ENCODE data around the gene ZBTB7C.

The ZBTB7C gene

GRCh38 chr18:48310999-48311398 lies 98.2 kb downstream of the ZBTB7C start:
- no peak for TF ChIP-seq CTCF (IDR thresholded peaks at IDR 0.05; ENCODE audit: control insufficient read depth, insufficient read depth, low read depth, low read length, missing control alignments)
- no peak for DNase-seq (ENCODE audit: low read depth)
- no peak overlapping the region for H3K4me3 ChIP-seq (ENCODE audit: control insufficient read depth, low read depth, low read length)

GRCh38 chr18:48310353-48310752 lies 98.8 kb downstream of the ZBTB7C start:
- H3K4me3 ChIP-seq (ENCODE audit: control insufficient read depth, low read depth, low read length) = no peak overlapping the region
- no peak for TF ChIP-seq CTCF (IDR thresholded peaks at IDR 0.05; ENCODE audit: control insufficient read depth, insufficient read depth, low read depth, low read length, missing control alignments)
- no peak for DNase-seq (ENCODE audit: low read depth)

GRCh38 chr18:48308755-48309575 lies 100.2 kb downstream of the ZBTB7C start:
- TF ChIP-seq CTCF (IDR thresholded peaks at IDR 0.05; ENCODE audit: control insufficient read depth, insufficient read depth, low read depth, low read length, missing control alignments) = no peak
- DNase-seq (ENCODE audit: low read depth) = no peak
- no peak overlapping the region for H3K4me3 ChIP-seq (ENCODE audit: control insufficient read depth, low read depth, low read length)

- no peak for DNase-seq (ENCODE audit: low read depth)
- no peak overlapping the region for H3K4me3 ChIP-seq (ENCODE audit: control insufficient read depth, low read depth, low read length)
- no peak for TF ChIP-seq CTCF (IDR thresholded peaks at IDR 0.05; ENCODE audit: control insufficient read depth, insufficient read depth, low read depth, low read length, missing control alignments)
Measured at GRCh38 chr18:48308027-48308635, 101.1 kb downstream of the ZBTB7C start.

- no peak for DNase-seq (ENCODE audit: low read depth)
- no peak for TF ChIP-seq CTCF (IDR thresholded peaks at IDR 0.05; ENCODE audit: control insufficient read depth, insufficient read depth, low read depth, low read length, missing control alignments)
Measured at GRCh38 chr18:48306838-48307237, 102.3 kb downstream of the ZBTB7C start.

GRCh38 chr18:48304906-48305693 lies 104.1 kb downstream of the ZBTB7C start:
- TF ChIP-seq CTCF (IDR thresholded peaks at IDR 0.05; ENCODE audit: control insufficient read depth, insufficient read depth, low read depth, low read length, missing control alignments) = no peak
- no peak overlapping the region for H3K4me3 ChIP-seq (ENCODE audit: control insufficient read depth, low read depth, low read length)
- no peak for DNase-seq (ENCODE audit: low read depth)

More at GRCh38 chr18:48306838-48307237, 102.3 kb downstream of the ZBTB7C start:
- no peak overlapping the region for H3K4me3 ChIP-seq (ENCODE audit: control insufficient read depth, low read depth, low read length)
